Activated CD8-positive, alpha-beta memory T cell treated with anti-CD3 and anti-CD28 coated beads, Interleukin-2, amount 50 U/mL, for 1 hour (primary cell): ENCODE data around the gene GFPT2.

ENCODE experiments used
- DNase-seq: peaks from one replicate; pipeline ENCODE4 v3.0.0-alpha.2; 2020; ENCODE audit errors: extremely low read depth

Gene GFPT2

DNA sequence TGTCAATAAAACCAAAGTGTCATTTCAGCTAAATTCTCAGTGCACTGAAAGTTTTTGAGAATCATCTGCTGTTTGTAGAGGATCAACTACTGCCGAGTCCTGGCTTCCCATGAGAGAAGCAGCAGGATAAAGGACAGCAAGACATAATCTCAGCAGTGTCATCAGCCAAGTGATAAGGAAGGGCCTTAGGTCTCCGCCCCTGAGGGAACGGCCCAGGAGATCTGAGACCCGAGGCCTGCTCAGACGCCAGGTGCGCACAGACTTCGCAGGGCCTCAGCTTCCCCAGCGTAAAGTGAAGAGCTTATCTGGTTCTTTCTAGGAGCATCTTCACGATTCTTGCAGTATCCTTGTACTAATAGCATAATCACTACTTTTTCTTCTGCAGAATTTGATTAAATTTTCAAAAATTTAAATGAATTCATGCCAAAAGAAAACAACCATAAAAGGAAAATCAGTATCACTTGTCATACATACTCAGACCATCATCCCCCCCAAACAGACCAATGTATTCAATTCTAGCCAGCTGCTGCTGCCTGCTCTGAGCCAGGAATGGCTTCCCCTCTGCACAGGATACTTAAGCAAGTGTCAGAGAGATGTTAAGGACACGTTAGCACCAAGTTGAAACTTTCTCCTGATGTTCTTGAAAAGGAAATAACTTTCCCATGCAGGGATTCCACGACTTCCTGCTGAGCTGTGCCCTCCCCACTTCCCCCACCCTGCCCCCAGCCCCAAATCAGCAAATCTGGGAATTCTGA lies 2.2 kb downstream of the GFPT2 start:
- DNase-seq: no peak

DNA sequence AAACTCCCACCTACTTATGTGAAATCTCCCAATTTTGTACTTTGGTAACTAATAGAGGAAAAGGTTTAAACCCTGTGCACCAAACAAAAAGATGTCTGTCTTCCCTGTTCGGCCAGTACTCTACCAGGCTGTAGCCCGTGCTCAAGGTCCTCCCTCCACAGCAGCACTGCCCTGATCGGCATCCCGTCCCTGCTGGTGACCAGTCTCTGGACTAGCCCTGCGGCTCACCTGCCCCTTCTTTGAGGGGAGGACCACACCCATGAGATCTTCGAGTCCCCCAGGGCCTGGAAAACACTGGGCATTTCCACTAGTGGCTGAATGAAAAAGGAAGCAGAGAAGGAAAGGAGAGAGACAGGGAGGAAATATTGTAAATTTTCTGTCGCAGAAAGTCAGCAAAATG lies 2.8 kb downstream of the GFPT2 start:
- DNase-seq: no peak

DNA sequence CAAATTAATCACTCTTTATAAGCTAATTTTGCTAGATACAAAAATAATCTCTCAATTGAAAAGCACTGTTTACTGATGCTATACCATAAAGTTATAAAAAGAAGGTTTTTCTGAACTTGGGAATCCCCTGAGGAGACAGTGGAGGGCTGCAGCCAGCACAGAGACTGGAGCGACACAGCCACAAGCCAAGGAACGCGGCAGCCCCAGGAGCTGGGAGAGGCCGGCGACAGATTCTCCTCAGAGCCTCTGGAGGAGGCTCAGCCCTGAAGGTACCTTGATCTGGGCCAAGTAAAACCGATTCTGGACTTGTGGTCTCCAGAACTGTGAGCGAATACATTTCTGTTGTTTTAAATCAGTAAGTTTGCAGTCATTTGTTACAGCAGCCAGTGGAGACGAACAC lies 3.7 kb downstream of the GFPT2 start:
- no peak for DNase-seq

DNA sequence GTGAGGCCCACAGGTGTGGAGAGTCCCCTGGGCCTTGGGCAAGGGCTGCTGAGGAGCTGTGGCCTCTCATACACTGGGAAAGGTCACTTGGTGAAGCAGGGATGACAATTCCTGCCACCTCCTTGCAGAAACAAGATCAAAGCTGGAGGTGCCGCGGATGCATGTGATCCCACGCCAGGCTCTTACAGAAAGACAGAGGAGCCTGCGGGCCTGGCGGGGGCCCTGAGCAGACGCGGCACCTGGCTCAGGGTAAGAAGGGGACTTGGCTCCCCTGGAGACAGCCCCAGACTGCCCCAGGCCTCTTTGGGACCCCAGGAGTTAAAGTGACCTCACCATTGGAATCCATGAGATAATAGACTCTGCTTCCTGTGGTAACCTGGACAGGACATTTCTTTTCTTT lies 4.8 kb downstream of the GFPT2 start:
- no peak for DNase-seq

DNA sequence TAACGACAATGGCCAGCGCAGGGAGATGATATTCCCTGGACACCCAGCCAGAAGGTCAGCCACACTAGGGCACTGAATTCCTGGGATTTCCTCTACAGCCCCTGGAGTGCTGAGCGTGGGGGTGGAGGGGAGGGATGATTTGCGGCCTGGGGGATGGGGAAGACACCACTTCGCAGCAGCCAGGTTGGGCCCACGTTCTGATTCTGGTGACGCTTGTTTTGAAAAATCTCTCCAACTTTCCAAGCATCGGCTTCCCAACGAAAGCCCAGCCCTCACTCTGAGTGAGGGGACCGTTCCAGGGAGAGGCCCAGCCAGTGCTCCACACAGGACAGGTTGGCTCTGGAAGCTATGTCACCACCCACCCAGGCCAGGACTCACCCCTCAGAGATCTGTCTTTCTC lies 5.4 kb downstream of the GFPT2 start:
- DNase-seq: no peak

DNA sequence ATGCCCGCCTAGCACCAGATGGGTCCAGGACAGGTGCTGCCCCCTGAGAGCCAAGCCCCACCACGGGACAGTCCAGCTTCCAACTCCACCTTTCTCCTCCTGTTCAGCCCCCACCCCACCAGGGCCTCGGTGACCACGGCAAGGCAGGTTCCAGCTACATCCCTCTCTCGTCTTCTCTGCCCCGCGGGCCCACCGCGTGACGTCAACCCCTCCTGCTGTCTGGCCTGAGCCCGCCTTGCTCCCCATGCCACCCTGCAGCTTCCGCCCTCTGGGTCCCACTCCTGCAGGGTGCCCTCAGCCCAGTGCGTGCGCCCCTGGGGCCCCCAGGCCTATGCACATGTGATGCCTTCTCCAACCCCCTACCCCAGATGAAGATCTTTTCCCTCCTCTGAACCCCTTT lies 6.8 kb downstream of the GFPT2 start:
- no peak for DNase-seq

DNA sequence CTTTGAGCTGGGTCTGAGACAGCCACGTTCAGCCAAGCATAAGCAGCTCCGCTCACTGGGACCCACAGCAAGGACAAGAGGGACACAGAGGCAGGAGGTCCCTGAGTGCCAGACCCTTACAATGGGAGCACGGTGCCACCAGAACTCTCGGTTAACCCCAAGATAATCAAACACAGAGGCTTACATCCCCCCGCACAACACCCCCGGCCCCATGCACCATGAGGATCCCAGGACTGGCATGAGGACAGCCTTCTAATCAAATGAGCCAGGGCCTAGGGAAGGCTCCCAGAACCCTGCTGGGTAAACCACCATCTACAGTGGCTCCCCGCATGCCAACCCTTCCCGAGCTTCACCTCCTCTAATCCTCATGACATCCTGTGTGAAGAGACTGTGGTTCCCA lies 7.4 kb downstream of the GFPT2 start:
- no peak for DNase-seq

DNA sequence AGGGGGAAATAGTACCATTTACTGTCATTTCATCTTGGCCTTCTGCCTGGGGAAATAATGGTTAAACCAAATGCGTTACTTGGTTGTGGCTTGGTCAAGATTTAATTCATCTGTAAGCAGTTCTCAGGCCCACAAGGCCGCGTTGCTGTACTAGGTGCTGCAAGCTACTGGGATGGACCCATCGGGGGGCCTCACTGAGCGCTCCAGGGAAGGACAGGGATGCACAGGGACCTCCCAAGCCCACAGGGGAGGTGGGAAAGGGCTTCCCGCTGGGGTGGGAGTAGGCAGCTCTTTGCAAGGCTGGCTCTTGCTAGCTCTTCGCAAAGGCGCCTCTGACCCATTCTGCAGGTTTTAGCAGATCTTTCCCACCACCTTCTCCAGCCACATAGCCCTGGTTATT lies 8.0 kb downstream of the GFPT2 start:
- DNase-seq: no peak

DNA sequence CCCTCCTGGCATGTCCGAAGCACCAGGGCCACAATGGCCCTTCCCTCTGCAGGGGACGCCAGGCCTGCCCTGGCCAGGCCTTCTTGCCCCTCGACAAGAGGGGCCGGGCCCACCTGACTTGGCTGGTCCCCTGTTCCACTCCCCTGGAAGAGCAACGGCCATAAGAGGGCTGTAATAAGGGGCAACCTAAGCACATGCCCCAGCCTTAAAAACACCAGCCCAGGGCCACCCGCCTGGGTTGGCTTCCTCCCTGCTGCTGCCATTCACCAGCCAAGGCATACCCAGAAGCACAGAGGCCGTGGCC lies 8.5 kb downstream of the GFPT2 start:
- no peak for DNase-seq

DNA sequence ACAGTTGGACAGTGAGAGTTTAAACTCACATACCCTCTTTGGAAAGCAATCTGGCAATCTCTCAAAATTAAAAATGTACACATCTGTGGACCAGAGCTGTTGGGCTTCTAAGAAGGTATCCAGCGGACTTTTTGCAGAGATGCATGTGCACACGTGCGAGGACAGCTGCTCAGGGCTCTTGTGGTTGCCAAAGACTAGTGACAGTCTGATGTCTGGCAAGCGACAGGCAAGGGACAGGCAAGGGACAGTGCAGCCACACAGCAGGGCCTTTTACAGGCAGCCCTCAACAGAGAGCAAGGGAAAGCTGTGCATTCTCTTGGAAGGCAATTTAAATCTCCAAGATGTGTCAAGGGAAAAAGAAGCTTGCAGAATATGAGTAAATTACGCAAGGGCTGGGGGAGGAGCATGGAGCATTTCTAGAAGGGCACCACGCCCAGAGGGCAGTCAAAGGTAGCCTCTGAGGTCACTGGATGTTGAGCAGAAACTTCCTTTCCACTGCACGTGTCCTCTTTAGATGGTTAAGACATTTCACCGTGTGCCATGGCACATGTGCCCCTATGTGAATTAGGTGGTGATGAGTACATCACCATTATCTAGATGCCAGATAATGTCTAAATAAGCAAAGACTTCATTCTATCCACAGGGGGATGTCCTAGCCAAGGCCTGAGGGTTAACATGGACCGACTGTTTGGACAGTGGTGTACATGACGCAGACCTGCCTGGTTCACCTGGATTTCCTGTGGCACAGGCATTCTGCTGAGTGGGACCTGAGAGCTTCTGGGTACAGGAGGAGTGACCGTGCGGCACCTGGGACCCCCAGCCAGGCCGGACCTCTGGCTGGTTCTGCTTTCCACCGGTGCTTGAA lies 9.1 kb downstream of the GFPT2 start:
- no peak for DNase-seq

DNA sequence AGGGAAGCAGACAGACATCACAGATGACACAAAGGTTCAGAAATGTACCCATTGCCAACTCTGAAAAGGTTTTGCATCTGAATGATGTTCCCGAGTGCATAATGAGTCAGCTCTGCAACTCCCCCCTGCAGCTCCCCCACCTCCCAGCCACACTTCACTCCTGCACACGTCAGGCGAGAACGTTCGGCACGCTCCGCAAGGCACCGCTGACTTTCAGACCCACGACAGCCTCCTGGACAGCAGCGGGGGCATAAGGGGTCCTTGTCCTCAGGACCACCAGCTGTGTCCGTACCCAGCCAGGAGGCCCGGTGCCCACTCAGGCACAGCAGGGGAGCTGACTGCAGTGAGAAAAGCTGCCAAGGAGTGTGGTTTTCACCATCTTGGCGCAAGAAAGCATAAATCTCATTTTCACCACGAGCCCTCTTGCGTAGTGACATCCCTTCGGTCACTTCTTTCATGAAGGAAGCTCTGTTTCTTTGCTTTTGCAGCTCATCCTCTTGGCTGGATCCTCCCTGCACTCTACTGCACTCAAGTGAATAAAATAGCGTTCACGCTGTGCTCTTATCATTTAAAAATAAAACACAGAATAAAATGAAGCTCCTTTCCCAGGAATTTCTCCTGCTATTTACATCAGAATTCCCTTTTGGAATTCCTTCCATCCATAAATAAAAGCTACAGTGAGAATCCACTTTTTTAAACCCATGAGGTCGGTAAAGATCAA lies 9.9 kb downstream of the GFPT2 start:
- DNase-seq: no peak

DNA sequence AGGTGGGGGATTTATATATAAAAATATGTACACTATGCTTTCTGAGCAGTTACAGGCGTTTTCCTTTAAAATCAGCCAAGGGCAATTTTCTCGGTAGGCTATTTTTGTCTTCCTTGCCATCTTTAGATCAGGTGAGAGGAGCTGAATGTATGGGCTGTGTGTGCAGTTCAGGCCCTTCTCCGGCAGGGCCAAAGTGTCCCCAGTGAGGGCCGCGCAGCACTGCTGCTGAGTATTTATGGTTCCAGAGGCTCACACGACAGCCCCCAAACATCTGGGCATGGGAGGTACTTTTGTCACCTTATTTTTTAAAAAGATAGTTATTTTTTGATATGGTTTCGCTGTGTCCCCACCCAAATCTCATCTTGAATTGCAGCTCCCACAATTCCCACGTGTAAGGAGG lies 11.5 kb downstream of the GFPT2 start:
- no peak for DNase-seq

DNA sequence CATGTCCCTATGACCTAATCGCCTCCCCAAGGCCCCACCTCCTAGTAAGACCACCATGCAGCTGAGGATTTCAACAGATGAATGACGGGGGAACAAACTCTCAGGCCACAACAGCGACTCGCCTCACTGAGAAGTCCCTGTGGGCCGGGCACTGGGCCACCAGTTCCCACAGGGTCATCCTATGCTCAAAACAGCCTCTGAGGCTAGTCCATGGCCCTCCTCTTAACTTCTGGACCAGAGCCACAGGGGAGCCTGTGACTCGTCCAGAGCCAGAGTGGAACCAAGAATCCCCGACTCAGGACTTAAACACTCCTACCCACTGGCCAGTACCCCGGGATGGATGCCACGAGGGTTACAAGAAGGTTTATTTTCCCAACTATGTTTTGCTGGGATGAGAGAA lies 12.3 kb downstream of the GFPT2 start:
- no peak for DNase-seq

DNA sequence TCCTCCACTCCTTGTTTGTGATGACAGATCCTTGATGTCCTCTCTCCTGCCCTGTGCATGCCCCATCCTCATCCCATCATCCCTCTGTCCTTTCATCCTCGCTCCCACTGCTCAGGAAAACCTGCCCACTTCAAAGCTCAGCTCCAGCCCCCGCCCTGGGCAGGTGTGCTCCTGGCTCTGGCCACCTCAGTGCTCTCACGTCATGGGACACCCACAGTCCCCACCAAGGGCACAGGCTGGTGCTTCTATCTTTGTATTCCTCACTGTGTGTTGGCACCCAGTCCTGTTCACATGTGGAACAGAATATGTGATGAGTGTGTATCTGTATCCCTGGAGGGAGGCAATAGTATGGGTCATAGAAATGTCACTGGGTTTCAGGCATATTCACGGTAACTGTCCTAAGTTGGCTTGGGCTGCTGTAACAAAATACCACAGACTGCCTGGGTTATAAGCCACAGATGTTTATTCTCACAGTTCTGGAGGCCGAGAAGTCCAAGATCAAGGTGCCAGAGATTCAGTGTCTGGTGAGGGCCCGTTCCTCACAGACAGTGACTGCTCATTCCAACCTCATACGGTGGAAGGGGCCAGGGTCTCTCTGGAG lies 13.5 kb downstream of the GFPT2 start:
- DNase-seq: no peak

DNA sequence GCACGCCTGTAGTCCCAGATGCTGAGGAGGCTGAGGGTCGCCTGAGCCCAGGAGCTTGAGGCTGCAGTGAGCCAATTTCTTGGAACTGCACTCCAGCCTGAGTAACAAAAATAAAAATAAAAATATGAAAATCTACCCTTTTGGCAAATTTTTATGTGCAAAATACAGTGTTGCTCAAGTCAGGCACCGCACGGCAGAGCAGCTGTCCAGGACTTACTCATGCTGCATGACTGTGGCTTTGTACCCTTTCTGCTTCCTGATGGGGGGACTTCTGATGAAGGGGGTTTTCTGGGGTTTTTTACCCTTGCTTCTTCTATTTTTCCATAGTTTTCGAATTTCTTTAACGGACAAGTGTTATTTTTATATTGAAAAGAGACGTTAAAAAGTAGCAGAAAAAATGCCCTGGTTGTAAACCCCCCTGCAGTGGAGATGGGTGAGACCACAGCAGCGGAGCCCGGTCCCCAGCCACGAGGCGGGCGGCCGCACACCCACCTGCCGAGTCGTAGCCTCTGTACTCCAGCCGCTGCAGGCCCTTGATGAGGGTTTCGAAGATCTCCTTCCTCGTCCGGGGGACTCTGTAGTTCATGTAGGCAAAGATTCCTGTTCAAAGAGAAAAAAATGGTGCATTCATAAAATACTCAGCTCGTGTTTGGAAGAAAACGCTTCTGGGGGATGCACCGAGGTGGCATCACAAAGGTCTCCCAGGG lies 15.0 kb downstream of the GFPT2 start:
- DNase-seq: no peak

DNA sequence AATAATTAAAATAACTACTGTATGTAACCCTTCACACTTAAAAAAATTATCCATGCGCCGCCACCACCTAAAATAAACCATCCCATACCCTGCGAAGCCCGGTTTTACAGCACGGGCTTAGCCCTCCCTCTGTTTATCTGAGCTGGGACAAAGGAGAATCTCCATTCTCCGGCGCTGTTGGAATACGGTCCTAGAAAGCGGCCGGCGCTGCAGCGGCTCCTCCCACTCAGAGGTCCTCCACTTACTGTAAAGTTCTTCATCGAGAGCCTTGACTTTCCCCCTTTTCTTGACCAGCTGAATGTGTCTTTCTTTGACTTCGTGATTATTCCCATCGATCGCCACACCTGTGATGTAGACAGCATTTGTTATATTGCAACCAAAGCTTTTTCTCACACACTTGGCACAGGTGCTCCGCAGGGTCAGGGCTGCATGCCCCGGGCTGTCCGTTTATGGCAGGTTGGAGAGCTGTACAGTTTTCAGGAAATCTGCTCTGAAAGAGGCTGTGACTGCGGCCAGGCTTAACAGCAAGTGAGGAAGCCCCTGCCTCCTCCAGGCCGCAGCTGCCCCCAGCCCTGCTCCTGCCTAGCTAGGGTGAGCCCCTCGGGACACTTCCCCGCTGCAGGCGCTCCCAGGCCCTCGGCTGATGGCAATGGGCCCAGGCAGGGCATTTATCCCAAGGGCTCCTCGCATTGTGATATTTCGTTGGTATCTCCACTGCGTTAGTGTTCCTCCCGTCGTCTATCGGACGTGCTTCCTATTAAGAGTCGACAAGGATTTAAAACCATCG lies 16.7 kb downstream of the GFPT2 start:
- DNase-seq: no peak

DNA sequence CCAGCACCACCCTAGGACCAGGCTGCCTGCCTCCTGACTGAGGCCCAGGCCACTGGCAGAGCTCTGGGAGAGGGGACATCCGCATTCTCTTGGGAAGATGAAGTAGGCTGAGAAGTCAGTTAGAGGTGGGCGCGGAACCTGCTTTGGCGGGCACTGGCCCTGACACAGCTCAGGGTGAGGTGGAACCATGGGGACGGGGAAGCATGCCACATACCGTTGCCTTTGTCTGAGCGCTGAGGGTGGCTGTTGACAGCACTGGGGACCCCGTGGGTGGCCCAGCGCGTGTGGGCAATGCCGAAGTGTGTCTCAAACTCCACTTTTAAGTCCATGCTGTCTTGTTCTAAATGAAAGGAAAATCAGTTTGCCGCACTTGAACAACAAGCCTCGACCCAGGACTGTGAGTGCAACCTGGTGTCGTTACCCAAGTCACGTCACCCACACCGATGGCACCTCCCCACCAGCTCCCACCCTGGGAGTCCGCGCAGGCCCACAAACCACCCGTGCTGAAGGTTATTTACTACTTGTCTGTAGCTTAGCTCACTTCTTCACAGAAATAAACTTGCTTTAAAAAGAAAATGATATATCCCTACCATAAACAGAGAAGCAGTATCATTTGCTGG lies 17.4 kb downstream of the GFPT2 start:
- DNase-seq: no peak

DNA sequence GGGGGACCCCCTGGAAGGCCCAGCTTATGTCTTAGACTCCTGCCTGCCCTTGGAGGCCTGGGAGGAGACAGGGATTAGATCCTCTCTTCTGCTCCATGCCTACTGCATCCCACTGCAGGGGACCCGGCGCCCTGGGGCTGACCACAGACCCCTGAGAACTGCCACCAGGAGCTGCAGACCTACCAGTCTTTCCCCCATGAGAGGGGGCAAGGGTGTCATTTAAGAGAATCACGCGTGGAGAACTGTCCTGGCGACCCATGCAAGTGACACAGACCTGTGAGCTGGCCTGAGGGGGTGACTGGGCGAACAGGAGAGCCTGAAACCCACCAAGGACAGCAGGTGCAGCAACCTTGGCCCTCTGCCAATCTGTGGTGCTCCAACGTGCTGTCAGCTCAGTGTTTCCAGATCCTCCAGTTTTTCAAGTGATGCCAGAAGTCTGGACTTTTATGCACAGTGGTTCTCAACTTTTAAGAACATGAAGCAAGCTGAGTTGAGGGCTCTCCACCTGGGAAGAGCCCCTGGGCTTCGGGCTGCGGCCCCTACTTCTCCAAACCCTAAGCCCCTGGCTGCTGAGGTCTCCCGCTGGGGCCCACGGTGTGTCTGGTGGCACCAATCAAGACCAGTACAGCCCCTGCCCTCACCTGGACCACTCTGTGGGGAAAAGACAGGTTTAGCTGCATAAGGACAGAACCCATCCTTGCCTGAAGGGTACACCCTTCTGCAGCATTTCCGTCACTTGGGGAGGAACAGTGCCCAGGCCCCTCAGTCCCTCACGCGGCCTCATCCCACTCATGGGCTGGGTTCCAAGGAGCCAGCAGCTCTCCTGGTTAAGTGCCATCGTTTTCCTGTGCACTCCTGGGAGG lies 18.2 kb downstream of the GFPT2 start:
- DNase-seq: no peak

DNA sequence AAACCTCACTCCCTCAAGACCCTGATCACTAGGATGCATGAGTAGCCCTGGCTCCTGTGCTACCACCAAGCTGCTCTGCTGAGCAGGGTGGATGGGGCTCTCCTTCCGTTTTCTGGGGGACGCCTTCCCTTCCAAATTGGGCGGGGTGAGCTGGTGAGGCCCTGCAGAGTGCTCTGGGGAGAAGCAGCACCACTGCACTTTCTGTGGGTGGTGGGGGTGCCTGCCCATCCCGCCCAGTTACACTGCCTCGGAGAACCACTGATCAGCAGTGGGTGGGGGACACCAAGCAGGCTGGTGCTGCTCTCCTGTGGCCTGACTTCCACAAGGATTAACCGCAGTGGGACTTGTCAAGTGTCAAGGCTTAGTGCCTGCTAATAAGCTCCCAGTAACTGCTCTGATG lies 19.0 kb downstream of the GFPT2 start:
- no peak for DNase-seq

DNA sequence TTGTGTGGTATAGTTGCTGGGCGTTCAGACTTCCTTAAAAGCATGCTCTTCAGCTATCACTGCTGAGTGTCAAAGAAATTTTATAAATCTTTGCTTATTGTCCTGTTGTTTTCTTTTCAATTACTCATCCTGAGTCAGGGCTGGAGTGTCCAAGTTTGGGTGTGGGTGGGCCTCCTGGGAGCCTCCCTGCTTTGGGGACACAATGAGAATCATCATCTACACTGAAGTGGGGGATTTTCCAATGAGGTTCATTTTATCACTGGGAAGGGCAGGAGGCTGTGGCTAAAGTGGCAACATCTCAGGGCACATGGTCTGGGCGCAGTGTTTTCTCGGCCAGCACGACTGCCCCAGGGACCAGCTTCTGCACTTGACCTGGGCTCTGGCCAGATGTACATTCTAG lies 19.5 kb downstream of the GFPT2 start:
- no peak for DNase-seq
